ENCODE results near the gene CRYGB. TPM values are rescaled to one million over a fixed set of nuclear protein-coding genes. Genes with fewer than 3 reads are reported as not detected.

The CRYGB gene
- polyA plus RNA-seq, 1 of the 3 experiments (the other 2 are of a cell fraction), result not detected

DNA sequence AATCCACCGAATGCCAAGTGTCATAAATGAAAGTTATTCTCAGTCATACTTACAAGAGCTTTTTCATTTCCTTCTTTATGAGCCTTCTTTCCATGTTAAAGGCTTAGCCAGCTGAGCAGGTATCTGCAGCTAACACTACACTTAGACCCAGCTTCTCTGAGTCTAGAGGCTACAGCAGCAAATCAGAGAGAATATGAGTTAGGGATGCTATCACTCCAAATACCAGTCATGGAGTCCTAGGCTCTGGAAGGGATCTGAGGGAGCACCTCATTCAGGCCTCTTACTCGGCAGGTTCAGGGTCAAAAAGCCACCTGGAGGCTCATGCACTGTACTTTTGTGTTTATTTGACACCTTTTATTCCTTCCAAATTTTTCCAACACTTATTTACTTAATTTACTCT is 40.9 kb upstream of the CRYGB start:
- DNase-seq, result no peak
- no peaks in the 10 kb centered on the region for H3K9me2 ChIP-seq
- 70% methylated on average over 2 of the region's 2 CpGs for WGBS (ENCODE audit: low lambda C conversion rate)
- POLR2A ChIA-PET, result no interaction called here
- H3K4me3 ChIP-seq (ENCODE audit: low read depth in 2 of 2, low read length in 1 of 2), result no peak overlapping the region
- H3K27me3 ChIP-seq (ENCODE audit: insufficient read depth), result no peaks in the 10 kb centered on the region
- CTCF ChIA-PET, result interaction anchor here (1.8 to 1.9 kb wide), 2 partner anchors 11 to 67 kb away, joined by 4 to 12 read pairs; no protein-coding TSS in a partner anchor
- TF ChIP-seq MEF2A (IDR thresholded peaks at IDR 0.05; ENCODE audit: borderline replicate concordance, low read depth) (no peak), FOXM1 (IDR thresholded peaks at IDR 0.05; ENCODE audit: low read depth) (no peak), SIN3A (IDR thresholded peaks at IDR 0.05; ENCODE audit: borderline replicate concordance, low read depth, low read length) (no peak), ELF1 (IDR thresholded peaks at IDR 0.05) (no peak), RXRA (IDR thresholded peaks at IDR 0.05; ENCODE audit: borderline replicate concordance, low read depth) (no peak), RFX5 (IDR thresholded peaks at IDR 0.05; ENCODE audit: low read length) (no peak), EZH2phosphoT487 (IDR thresholded peaks at IDR 0.05; ENCODE audit: borderline replicate concordance, low read depth) (no peak), YY1 (IDR thresholded peaks at IDR 0.05; ENCODE audit: low read depth) (no peak), EP300 (IDR thresholded peaks at IDR 0.05; ENCODE audit: borderline replicate concordance in 1 of 2, low read depth in 1 of 2, low read length in 1 of 2) (no peak)
- TF ChIP-seq, protein P1, sequence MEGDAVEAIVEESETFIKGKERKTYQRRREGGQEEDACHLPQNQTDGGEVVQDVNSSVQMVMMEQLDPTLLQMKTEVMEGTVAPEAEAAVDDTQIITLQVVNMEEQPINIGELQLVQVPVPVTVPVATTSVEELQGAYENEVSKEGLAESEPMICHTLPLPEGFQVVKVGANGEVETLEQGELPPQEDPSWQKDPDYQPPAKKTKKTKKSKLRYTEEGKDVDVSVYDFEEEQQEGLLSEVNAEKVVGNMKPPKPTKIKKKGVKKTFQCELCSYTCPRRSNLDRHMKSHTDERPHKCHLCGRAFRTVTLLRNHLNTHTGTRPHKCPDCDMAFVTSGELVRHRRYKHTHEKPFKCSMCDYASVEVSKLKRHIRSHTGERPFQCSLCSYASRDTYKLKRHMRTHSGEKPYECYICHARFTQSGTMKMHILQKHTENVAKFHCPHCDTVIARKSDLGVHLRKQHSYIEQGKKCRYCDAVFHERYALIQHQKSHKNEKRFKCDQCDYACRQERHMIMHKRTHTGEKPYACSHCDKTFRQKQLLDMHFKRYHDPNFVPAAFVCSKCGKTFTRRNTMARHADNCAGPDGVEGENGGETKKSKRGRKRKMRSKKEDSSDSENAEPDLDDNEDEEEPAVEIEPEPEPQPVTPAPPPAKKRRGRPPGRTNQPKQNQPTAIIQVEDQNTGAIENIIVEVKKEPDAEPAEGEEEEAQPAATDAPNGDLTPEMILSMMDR (IDR thresholded peaks at IDR 0.05), result no peak
- TF ChIP-seq, protein P2, sequence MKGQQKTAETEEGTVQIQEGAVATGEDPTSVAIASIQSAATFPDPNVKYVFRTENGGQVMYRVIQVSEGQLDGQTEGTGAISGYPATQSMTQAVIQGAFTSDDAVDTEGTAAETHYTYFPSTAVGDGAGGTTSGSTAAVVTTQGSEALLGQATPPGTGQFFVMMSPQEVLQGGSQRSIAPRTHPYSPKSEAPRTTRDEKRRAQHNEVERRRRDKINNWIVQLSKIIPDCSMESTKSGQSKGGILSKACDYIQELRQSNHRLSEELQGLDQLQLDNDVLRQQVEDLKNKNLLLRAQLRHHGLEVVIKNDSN (IDR thresholded peaks at IDR 0.05; ENCODE audit: borderline replicate concordance, low read depth), result no peak
- no peak overlapping the region for H2AFZ ChIP-seq (ENCODE audit: low read depth)
- H4K20me1 ChIP-seq (ENCODE audit: insufficient read depth), result no peaks in the 10 kb centered on the region
- no peaks in the 10 kb centered on the region for H3K9me3 ChIP-seq
- H3K27ac ChIP-seq (ENCODE audit: low read depth in 2 of 2, low read length in 1 of 2), result no peak overlapping the region
- no peaks in the 10 kb centered on the region for H3F3A ChIP-seq (replicated peaks; ENCODE audit: insufficient read depth)
- H3K9ac ChIP-seq, result no peak overlapping the region
- H3K36me3 ChIP-seq (replicated peaks in 1 of 2; ENCODE audit: control insufficient read depth in 1 of 2, insufficient read depth in 2 of 2, low read length in 1 of 2), result no peaks in the 10 kb centered on the region
- no peaks in the 10 kb centered on the region; a peak in 1 of 4 replicates for H3K4me1 ChIP-seq (ENCODE audit: control insufficient read depth in 1 of 2, insufficient read depth in 2 of 2, low read depth in 1 of 2, low read length in 1 of 2)
- no peaks in the 10 kb centered on the region for H3K79me2 ChIP-seq (ENCODE audit: insufficient read depth)
- H3K4me2 ChIP-seq, result no peak overlapping the region

DNA sequence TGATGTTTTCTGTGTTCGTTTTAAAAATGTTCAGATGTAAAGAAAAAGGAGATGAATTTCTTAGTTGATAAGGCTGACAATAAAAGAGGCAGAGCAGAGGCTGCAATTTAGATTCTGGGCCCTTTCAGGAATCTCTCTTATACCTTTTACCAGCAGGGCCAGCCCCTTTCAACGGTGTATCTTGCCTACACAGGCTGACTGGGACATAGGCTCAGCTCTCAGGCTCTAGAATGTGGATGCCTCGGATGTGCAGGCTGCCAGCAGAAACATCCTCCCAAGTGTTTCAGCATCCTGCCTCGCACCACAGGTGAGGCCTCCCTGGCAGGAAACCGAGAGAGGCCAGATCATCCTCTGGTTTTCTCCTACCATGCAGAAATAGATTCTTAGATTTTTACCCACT is 40.5 kb upstream of the CRYGB start:
- no peak overlapping the region for H2AFZ ChIP-seq (ENCODE audit: low read depth)
- ChIA-PET CTCF (interaction anchor here (1.8 to 1.9 kb wide), 2 partner anchors 11 to 68 kb away, joined by 4 to 12 read pairs; no protein-coding TSS in a partner anchor), POLR2A (no interaction called here)
- H3K9me2 ChIP-seq, result no peaks in the 10 kb centered on the region
- no peak overlapping the region for H3K27ac ChIP-seq (ENCODE audit: low read depth in 2 of 2, low read length in 1 of 2)
- TF ChIP-seq FOSL2 (IDR thresholded peaks at IDR 0.05; ENCODE audit: borderline replicate concordance, low read depth) (no peak), FOXM1 (IDR thresholded peaks at IDR 0.05; ENCODE audit: low read depth) (no peak), RFX5 (IDR thresholded peaks at IDR 0.05; ENCODE audit: low read length) (no peak), MAX (IDR thresholded peaks at IDR 0.05; ENCODE audit: low read depth) (no peak), JUND (IDR thresholded peaks at IDR 0.05) (no peak), EZH2phosphoT487 (IDR thresholded peaks at IDR 0.05; ENCODE audit: borderline replicate concordance, low read depth) (no peak), USF2 (IDR thresholded peaks at IDR 0.05; ENCODE audit: borderline replicate concordance, low read depth, low read length) (no peak)
- TF ChIP-seq, protein P3, sequence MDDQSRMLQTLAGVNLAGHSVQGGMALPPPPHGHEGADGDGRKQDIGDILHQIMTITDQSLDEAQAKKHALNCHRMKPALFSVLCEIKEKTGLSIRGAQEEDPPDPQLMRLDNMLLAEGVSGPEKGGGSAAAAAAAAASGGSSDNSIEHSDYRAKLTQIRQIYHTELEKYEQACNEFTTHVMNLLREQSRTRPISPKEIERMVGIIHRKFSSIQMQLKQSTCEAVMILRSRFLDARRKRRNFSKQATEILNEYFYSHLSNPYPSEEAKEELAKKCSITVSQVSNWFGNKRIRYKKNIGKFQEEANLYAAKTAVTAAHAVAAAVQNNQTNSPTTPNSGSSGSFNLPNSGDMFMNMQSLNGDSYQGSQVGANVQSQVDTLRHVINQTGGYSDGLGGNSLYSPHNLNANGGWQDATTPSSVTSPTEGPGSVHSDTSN (IDR thresholded peaks at IDR 0.05), result no peak
- no peak overlapping the region for H3K9ac ChIP-seq
- H3K4me1 ChIP-seq (ENCODE audit: control insufficient read depth in 1 of 2, insufficient read depth in 2 of 2, low read depth in 1 of 2, low read length in 1 of 2), result no peaks in the 10 kb centered on the region; a peak in 1 of 4 replicates
- H3K9me3 ChIP-seq, result no peaks in the 10 kb centered on the region
- no peak overlapping the region for H3K4me3 ChIP-seq (ENCODE audit: low read depth in 2 of 2, low read length in 1 of 2)
- no peaks in the 10 kb centered on the region for H3F3A ChIP-seq (replicated peaks; ENCODE audit: insufficient read depth)
- no peaks in the 10 kb centered on the region for H3K27me3 ChIP-seq (ENCODE audit: insufficient read depth)
- 59% methylated on average over 5 of the region's 5 CpGs for WGBS (ENCODE audit: low lambda C conversion rate)
- no peaks in the 10 kb centered on the region for H3K79me2 ChIP-seq (ENCODE audit: insufficient read depth)
- no peaks in the 10 kb centered on the region for H3K36me3 ChIP-seq (replicated peaks in 1 of 2; ENCODE audit: control insufficient read depth in 1 of 2, insufficient read depth in 2 of 2, low read length in 1 of 2)
- H4K20me1 ChIP-seq (ENCODE audit: insufficient read depth), result no peaks in the 10 kb centered on the region
- no peak for DNase-seq
- H3K4me2 ChIP-seq, result no peak overlapping the region
